Activated T-cell treated with anti-CD3 and anti-CD28 coated beads for 24 hours (primary cell): Measurements from ENCODE around the gene GDE1.

Experiments
- DNase-seq: peaks from one replicate; pipeline ENCODE4 v3.0.0-alpha.2; 2020; ENCODE audit warnings: low read depth

Gene GDE1

GRCh38 chr16:19486051-19486450 lies 35.8 kb downstream of the GDE1 start:
- no peak for DNase-seq

GRCh38 chr16:19485611-19486010 lies 36.3 kb downstream of the GDE1 start:
- DNase-seq, result no peak

GRCh38 chr16:19484096-19484495 lies 37.8 kb downstream of the GDE1 start:
- DNase-seq, result no peak

- DNase-seq, result no peak
Observed at GRCh38 chr16:19482291-19482690, 39.6 kb downstream of the GDE1 start.

GRCh38 chr16:19481769-19482168 lies 40.1 kb downstream of the GDE1 start:
- DNase-seq, result no peak

GRCh38 chr16:19481296-19481695 lies 40.6 kb downstream of the GDE1 start:
- DNase-seq, result no peak

- DNase-seq, result no peak
Observed at GRCh38 chr16:19479302-19479721, 42.6 kb downstream of the GDE1 start.

GRCh38 chr16:19478505-19478904 lies 43.4 kb downstream of the GDE1 start:
- DNase-seq, result no peak

GRCh38 chr16:19474617-19475016 lies 47.3 kb downstream of the GDE1 start:
- no peak for DNase-seq

GRCh38 chr16:19472482-19472881 lies 49.4 kb downstream of the GDE1 start:
- no peak for DNase-seq

GRCh38 chr16:19468300-19468699 lies 53.6 kb downstream of the GDE1 start:
- no peak for DNase-seq

GRCh38 chr16:19463468-19464315 lies 58.2 kb downstream of the GDE1 start:
- DNase-seq, result no peak

- no peak for DNase-seq
Observed at GRCh38 chr16:19460397-19460796, 61.5 kb downstream of the GDE1 start.

GRCh38 chr16:19458722-19459379 lies 63.0 kb downstream of the GDE1 start:
- no peak for DNase-seq
